Calu3 (cell line): ENCODE measurements around the gene KRTAP1-1. TPM values are rescaled to one million over a fixed set of nuclear protein-coding genes. Genes with fewer than 3 reads are reported as not detected.

Experiments
- BruUV-seq: library from RNA; stranded (reverse); fragments of 400-500 nt; replicated peaks from 2 replicates; lab custom pipeline; 2021; lab: Mats Ljungman, UMichigan
- CTCF ChIA-PET: fragments of 300-600 bp; sonication (Branson Sonifier 250); formaldehyde crosslinking; loops from one replicate; lab custom pipeline; 2022; ENCODE audit warnings: antibody characterized with exemption; lab: Charles Lee
- DNase-seq: peaks from one replicate; pipeline ENCODE4 v3.0.0; 2022
- H3K27ac Mint-ChIP-seq: one replicate; pipeline ENCODE4 v1.8.0; 2022; ENCODE audit warnings: mixed read lengths; ENCODE audit not compliant: unreplicated experiment
- H3K27me3 Mint-ChIP-seq: one replicate; pipeline ENCODE4 v1.8.0; 2022; ENCODE audit warnings: mixed read lengths; ENCODE audit not compliant: unreplicated experiment
- H3K36me3 Mint-ChIP-seq: one replicate; pipeline ENCODE4 v1.8.0; 2022; ENCODE audit warnings: mild to moderate bottlenecking, moderate library complexity, mixed read lengths; ENCODE audit not compliant: insufficient read depth, unreplicated experiment
- H3K4me1 Mint-ChIP-seq: one replicate; pipeline ENCODE4 v1.8.0; 2022; ENCODE audit warnings: mild to moderate bottlenecking, low read depth, mixed read lengths; ENCODE audit not compliant: unreplicated experiment
- H3K4me3 Mint-ChIP-seq: one replicate; pipeline ENCODE4 v1.8.0; 2022; ENCODE audit warnings: mild to moderate bottlenecking, low read depth, moderate library complexity, mixed read lengths; ENCODE audit not compliant: unreplicated experiment
- H3K9me3 Mint-ChIP-seq: one replicate; pipeline ENCODE4 v1.8.0; 2022; ENCODE audit warnings: low read depth, mixed read lengths; ENCODE audit not compliant: unreplicated experiment
- intact Hi-C: fragments of 100-400 bp; cut with micrococcal nuclease; formaldehyde crosslinking; loops from one replicate; pipeline ENCODE4 v1.10.0; 2022; ENCODE audit not compliant: unreplicated experiment
- total RNA-seq: library from RNA; stranded (reverse); gene quantifications from 2 replicates; pipeline ENCODE4 v1.2.3, GENCODE V29; 2022
- TF ChIP-seq, protein P1 (sequence below): fragments of 200-600 bp; IDR thresholded peaks from one replicate; pipeline ENCODE4 v1.8.0; 2022; ENCODE audit warnings: antibody characterized with exemption; ENCODE audit not compliant: unreplicated experiment

KRTAP1-1 gene
- total RNA-seq, 1 experiment from 2014 or later: 10.2 TPM

GRCh38 chr17:41076788-41077187 is 35.5 kb upstream of the KRTAP1-1 start:
- peaks cover 9% of the 10 kb centered on the region for H3K9me3 Mint-ChIP-seq
- no peak overlapping the region for H3K4me3 Mint-ChIP-seq
- H3K36me3 Mint-ChIP-seq: no peaks in the 10 kb centered on the region
- H3K27me3 Mint-ChIP-seq: no peaks in the 10 kb centered on the region
- BruUV-seq: no TSS peak
- peaks cover 7% of the 10 kb centered on the region for H3K4me1 Mint-ChIP-seq
- no peak overlapping the region for H3K27ac Mint-ChIP-seq
- CTCF ChIA-PET: no interaction called here
- intact Hi-C loops: no loop called here
- no peak for DNase-seq
- TF ChIP-seq, protein P1, sequence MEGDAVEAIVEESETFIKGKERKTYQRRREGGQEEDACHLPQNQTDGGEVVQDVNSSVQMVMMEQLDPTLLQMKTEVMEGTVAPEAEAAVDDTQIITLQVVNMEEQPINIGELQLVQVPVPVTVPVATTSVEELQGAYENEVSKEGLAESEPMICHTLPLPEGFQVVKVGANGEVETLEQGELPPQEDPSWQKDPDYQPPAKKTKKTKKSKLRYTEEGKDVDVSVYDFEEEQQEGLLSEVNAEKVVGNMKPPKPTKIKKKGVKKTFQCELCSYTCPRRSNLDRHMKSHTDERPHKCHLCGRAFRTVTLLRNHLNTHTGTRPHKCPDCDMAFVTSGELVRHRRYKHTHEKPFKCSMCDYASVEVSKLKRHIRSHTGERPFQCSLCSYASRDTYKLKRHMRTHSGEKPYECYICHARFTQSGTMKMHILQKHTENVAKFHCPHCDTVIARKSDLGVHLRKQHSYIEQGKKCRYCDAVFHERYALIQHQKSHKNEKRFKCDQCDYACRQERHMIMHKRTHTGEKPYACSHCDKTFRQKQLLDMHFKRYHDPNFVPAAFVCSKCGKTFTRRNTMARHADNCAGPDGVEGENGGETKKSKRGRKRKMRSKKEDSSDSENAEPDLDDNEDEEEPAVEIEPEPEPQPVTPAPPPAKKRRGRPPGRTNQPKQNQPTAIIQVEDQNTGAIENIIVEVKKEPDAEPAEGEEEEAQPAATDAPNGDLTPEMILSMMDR: no peak

DNA sequence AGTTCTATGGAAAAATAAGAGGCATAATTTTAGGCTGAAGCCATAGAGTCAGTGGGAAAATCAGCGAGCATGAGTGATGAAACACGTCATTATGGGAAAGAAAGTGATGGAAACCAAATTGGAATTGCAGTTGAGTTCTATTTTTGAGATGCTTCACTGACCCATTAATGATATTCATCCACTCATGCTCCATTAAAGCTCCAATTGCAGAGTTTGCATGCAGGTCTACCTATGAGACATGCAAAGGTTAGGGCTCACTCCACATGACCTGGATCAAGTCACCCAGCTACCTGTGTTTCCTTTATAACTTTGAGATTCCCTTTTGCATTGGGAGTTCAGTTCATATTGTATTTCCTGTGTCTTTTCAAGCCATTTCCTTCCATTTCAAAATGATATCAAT is 32.4 kb upstream of the KRTAP1-1 start:
- peaks cover 7% of the 10 kb centered on the region for H3K4me1 Mint-ChIP-seq
- H3K27ac Mint-ChIP-seq: no peak overlapping the region
- no TSS peak for BruUV-seq
- TF ChIP-seq, protein P1: no peak
- H3K36me3 Mint-ChIP-seq: no peaks in the 10 kb centered on the region
- intact Hi-C loops: no loop called here
- CTCF ChIA-PET: interaction anchor here (0.6 to 1.0 kb wide), 4 partner anchors 9 to 192 kb away, joined by 3 to 4 read pairs (median 4); partner anchors contain the start of gene KRTAP2-3
- no peak for DNase-seq
- H3K9me3 Mint-ChIP-seq: peaks cover 5% of the 10 kb centered on the region
- no peak overlapping the region for H3K4me3 Mint-ChIP-seq
- no peaks in the 10 kb centered on the region for H3K27me3 Mint-ChIP-seq

DNA sequence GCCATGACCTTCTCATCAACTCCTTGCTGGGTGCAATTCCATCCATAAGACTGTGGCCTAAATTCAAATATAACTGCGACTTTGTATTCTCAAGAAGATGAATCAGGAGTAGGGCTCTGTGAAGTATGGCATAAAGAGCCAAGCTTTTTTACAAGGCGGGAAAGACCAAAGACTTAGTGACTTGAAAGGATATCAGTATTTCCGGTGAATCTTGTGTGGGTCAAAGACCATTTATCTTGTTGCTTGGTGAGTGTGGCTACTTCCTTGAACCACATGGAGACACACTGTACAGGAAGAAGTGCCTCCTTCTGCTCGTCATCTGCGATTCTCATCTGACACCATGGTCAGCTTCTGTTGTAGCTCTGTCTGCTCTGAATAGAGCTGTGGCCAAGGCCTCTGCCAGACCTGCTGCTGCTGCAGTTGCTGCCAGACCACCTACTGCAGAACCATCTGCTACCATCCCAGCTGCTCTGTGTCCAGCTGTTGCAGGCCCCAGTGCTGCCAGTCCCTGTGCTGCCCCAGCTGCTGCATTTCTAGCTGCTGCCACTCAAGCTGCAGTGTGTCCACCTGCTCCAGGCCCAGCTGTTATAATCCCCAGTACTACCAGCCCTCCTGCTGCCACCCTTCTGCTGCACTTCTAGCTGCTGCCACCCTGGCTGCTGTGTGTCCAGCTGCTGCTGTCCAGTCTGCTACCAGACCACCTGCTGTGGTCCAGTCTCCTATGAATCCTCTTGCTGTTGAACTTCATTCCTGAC is 30.5 kb upstream of the KRTAP1-1 start:
- Mint-ChIP-seq H3K4me1 (peaks cover 8% of the 10 kb centered on the region), H3K4me3 (no peak overlapping the region), H3K36me3 (no peaks in the 10 kb centered on the region), H3K27me3 (no peaks in the 10 kb centered on the region), H3K27ac (no peak overlapping the region), H3K9me3 (peaks cover 4% of the 10 kb centered on the region)
- BruUV-seq: no TSS peak
- CTCF ChIA-PET: interaction anchor here (1.1 to 1.5 kb wide), 2 partner anchors 9 to 12 kb away, joined by 4 to 10 read pairs; partner anchors contain the start of gene KRTAP2-3
- DNase-seq: no peak
- intact Hi-C loops: no loop called here
- TF ChIP-seq, protein P1: no peak

GRCh38 chr17:41069031-41069430 is 27.8 kb upstream of the KRTAP1-1 start:
- peaks cover 25% of the 10 kb centered on the region for H3K4me1 Mint-ChIP-seq
- H3K4me3 Mint-ChIP-seq: no peak overlapping the region
- TF ChIP-seq, protein P1: no peak
- no TSS peak for BruUV-seq
- H3K27me3 Mint-ChIP-seq: no peaks in the 10 kb centered on the region
- intact Hi-C loops: no loop called here
- H3K36me3 Mint-ChIP-seq: no peaks in the 10 kb centered on the region
- no peak overlapping the region for H3K27ac Mint-ChIP-seq
- DNase-seq: no peak
- no peaks in the 10 kb centered on the region for H3K9me3 Mint-ChIP-seq
- CTCF ChIA-PET: interaction anchor here (0.6 kb wide), 1 partner anchor 30 kb away, joined by 4 read pairs; no protein-coding TSS in a partner anchor
